Stimulated activated CD8-positive, alpha-beta memory T cell treated with anti-CD3 and anti-CD28 coated beads, Interleukin-2, amount 100 ng/mL, for 1 hour (primary cell): ENCODE data around the gene E2F1.

Source experiments
- DNase-seq, 2 donors: peaks; one replicate each; pipeline ENCODE4 v3.0.0-alpha.2; 2020; ENCODE audit warnings: low read depth in 2 of 2

Gene E2F1

DNA sequence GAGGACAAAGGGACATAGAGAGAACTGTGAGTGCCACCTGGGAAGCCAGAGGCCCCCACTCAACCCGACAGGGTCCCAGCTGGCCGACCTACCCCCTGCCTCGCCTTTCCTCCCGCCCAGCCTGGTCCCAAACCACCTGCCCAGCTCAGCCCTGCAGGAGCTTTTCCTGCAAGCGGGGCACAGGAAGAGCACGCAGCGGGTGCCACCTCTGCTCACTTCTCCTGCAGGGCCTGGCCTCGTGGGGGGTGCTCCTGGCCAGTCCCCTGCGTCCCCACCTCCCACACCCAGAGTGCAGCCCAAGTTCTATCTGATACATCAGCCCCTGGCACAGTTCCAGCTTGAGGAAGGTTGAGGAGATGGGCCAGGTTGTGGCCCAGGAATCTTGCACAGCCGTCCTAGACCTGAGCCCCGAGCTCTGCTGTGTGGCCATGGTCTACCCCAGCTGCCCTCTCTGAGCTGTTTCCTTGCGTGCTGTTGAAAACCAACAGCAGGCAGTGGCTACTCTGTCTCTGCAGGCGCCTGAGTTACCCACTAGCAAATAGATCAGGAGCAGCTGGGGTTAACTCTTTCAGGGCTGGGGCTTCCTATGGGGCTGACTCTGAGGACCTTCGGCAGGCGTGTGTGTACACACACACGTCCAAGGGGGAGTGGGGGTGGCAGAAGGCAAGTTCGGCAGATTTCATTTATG, 13.6 kb downstream of the E2F1 start:
- no peak for DNase-seq

DNA sequence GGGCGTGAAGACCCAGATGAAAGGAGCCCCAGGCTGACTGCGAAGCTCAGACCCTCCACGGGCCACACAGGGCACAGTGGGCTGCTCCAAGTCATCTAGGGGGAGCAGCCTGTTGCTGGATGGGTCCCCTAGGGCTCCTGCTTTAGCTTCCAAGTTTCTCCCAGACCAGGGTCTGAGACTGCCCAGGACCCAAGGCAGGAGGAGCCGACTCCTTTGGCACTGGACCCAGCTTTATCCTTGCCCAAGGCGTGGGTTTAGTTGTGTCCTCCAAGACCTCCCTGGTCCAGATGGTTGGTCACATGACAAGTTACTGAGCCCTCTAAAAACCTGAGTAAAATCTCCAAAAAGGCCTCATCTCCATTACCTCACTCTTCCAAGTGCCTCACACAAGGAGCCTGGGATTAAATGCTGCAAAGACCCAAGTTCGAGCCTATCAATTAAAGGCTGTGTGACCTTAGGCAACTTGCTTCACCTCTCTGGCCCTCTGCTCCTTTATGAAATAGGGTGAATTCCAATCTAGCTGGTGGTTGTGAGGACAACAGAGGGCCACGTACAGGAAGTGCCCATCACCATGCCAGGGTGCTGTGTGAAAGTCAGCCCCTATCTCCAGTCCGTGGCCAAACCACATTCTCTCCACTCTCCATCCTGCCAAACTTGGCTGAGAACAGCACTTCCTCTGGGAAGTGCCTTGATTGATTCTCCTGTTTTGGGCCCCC, 14.5 kb downstream of the E2F1 start:
- no peak for DNase-seq

DNA sequence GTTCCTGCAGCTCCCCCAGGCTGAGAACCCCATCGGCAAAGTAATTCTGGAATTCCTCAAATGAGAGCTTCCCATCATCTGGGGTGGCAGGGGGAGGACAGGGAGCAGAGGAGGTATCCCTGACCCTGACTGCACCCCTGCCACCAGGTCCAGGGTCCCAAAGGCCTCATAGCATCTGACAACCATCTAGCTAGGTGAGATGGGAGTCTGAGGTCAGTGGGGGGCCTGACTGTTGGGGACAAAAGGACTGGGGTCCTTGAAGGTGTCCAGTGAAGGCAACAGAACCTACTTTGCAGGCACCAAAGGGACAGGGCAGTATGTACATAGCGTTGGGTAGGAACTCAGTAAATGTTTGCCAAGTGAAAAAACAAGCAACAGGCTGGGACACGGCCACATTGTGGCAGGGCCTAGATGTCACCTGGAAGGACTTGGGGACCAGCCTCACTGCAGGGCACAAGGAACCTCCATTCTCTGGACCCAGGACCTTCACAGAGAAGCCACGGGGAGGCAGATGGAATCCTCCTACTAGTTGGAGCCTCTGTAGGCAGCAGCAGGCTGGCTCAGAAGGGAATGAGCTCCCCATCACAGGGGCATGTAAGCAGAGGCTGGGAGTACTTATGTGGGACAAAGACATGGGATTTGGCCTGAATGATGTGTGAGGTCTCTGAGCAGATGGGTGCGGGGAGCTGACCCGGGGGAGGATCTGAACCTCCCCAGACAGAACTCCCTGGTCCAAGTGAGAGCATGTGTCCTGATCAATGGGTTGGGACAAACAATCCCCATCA, 15.3 kb downstream of the E2F1 start:
- DNase-seq, result no peak

DNA sequence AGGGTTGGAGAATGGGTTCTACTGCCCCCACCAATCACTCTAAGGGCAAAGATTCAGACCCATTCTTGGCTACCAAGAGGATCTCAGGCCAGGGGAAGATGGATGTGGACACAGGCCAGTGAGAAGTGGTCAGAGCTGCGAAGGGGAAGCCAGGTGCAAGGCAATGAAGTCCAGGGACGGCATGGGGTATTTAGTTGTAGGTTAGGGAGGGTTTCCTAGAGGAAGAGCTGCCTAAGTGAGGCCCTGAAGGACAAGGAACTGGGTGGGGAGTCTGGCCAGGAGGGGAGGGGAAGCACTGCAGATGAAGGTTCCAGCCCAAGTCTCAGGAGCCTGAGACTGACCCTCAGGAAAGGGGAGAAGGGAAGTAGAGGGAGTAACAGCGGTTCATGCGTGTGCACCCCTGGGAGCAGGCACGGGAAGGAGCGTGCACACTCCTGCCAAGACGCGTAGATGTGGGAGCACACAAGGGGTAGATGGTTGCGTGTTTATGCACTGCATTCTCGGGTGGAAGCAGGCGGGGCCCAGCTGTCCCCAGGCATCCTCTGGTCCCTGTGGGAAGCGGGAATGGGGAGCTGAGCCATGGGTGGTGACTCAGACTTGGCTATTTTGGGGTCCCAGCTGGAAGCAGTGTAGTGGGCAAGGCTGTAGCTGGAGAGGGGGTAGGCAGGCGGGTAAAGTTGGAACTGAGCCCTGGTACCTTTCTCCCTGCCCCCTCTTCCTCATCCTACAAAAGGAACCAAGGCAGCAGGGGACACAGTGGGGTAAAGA, 16.1 kb downstream of the E2F1 start:
- no peak for DNase-seq

DNA sequence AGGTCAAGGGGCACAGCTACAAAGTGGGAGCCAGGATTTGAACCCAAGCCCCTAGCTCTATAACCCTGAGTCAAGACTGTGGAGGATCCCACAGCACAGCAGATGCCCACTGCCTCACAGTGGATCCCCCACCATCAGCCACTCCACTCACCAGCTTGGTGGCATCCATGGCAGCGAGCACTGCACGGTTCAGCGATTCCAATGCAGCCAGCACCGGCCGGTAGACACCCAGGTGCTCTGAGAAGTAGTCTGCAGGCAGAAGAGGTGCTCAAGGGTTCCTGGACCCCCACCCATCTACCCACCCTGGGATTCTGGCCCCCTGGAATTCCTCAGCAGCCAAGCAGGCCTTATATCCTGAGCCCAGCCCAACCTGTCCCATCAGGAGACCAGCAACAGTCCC, 17.0 kb downstream of the E2F1 start:
- DNase-seq, result no peak

DNA sequence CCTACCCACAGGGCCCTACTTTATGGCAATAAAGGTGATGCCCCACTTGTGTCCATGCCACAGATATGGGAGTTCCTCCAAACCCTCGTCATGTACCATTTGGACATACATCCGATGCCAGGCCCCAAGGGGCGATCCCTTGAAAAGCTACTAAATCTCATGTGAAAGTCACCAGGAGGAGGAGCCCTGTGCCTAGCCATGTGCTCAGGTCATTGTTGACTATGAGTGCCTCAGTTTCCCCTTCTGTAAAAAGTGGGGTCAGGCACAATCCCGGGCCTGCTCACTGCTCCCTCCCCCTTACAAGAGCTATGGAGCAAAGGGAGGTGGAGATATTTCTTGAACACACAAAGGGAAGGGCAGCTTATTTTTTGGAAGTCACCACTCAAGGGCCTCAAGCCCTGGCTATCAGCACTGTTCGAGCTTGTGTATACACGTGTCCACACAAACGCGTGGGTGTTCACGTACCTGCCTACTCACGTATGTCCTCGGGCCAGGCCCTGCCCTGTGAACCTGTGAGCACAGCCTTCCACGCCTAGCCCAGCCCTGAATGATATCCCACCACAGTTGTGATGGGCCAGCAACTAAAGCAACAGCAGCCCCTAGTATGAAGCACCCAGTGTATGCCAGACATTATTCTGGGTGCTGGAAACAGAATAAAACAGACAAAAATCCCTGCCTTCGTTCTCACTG, 17.6 kb downstream of the E2F1 start:
- no peak for DNase-seq

DNA sequence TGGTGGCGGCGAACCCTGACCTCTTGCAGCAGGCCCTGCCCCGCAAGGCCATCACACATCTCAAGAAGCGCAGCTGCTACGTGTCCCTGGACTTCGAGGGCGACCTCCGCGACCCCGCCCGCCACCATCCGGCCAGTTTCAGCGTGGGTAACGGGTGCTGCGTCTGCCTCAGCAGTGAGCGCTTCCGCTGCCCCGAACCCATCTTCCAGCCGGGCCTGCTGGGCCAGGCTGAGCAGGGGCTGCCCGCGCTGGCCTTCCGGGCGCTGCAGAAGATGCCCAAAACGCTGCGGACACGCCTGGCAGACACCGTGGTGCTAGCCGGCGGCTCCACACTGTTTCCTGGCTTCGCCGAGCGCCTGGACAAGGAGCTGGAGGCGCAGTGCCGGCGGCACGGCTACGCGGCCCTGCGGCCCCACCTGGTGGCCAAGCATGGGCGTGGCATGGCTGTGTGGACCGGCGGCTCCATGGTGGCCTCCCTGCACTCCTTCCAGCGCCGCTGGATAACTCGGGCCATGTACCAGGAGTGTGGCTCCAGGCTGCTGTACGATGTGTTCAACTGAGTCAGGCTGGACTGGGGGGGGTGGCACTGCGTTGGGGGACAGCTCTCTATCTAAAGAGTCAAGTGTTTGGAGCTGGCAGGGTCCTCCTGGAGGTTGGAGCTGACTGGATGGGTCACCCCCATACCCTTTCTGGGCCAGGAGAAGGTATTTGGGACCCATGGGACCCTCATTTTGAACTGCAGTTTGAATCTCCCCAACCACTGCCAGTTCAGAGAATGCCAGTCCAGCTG, 18.3 kb downstream of the E2F1 start:
- peak; percentile 60 to 62 for DNase-seq

DNA sequence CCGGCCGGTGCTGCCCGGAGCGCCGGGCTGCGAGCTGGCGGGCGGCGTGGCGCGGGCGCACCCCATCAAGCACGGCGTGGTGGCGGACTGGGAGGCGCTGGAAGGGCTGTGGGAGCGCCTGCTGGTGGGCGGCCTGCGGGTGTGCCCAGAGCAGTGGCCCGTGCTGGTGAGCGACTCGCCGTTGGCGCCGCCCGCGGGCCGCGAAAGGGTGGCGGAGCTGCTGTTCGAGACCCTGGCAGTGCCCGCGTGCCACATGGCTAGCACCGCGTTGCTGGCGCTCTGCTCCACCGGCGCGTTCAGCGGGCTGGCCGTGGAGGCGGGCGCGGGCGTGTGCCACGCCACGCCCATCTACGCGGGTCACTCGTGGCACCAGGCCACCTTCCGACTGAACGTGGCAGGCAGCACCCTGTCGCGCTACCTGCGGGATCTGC, 18.9 kb downstream of the E2F1 start:
- no peak for DNase-seq

DNA sequence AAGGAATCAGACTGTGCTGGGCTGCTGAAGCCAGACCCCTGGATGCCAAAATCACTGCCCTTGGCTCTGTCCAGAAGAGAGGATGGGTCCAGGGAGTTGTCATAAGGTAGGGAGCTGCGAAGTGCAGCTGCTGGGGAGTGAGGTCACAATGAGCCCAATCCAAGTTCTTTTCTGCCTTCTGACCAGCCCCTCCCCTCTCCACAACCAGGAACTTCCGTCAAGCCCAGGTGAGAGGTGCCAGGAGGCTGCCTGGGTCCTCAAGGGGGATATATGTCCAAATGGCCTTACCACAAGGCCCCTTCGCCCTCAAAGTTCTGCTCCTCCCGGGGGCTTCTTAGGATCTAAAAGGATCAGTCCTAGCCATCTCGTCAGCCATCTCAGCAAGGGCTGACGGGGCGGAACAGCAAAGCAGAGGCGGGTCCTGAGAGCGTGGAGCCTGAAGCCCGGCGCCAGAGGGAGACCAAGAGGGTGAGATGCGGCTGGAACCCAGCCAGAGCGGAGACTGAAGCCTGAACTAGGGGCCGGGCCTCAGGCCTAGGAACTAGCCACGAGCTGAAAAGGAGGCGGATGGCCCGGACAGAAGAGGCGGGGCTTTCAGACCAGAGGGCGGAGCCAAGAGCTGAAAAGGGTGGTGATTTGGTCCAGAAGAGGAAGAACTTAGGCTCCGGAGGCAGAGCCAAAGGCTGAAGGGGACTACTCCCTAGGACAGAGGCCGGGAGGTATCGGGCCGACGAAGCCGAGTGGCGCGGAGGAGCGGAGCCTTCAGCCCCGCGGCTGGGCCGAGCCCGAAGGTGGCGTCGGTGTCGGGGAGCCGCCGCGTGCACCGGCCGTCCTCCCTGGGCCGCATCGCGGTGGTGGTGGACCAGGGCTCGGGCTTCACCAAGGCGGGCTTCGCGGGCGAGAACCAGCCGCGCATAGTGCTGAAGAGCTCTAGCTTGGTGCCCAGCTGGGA, 19.6 kb downstream of the E2F1 start, which contains the start of gene ACTL10:
Gene ACTL10, plus strand, starts transcription at position 651 of the 952 bp plus-strand sequence. CDS start 555 bp downstream, outside the sequence.
- DNase-seq, result peak; percentile 57 to 67

DNA sequence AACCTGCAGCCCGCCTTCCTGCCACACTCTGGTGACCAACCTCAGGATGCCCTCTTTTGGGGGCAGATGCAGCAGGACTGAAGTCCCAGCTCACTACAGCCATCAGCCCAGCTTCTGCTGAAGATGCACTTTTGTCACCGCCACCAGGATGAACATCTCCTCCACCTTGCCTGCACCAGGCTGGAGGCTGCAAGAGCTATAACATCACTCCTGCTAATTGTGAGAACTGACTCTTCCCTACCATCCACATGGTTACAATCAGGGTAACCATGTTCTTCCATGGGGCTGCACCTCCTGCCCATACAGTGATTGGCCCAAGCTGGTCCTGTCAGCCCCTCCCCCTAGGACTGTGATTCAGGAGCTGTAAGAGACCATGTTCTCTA, 21.4 kb downstream of the E2F1 start:
- DNase-seq, result no peak

DNA sequence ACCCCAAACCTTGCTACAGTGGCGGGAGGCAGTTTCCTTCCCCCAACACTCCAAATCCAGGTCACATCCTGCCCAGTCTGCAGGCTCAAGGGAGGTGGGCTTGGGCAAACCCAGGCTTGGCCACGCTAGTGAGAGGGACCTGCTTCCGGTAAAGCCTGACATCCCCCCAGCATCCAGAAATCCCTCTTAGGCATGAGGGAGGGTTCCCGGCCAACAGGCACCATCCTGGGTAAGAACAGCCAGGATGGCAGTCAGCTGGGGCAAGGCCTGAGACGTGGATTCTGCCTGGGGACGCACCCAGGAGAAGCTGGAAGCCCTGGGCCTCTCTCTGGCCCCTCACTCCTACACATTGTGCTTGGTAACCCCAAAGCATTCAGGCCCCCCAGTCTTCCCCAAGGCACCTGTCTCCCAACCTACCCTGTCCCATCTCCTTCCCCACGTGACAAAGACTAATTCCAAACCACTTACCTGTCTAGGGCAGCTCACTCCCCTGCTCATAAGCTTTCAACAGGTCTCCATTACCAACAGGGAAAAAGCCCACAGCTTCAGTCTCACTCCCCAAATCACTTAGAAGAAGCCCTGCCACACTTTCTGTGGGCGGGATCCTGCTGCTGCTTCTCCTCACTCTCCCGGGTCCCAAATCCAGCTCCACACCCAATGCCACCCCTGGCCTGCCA, 22.0 kb downstream of the E2F1 start:
- DNase-seq, result no peak

DNA sequence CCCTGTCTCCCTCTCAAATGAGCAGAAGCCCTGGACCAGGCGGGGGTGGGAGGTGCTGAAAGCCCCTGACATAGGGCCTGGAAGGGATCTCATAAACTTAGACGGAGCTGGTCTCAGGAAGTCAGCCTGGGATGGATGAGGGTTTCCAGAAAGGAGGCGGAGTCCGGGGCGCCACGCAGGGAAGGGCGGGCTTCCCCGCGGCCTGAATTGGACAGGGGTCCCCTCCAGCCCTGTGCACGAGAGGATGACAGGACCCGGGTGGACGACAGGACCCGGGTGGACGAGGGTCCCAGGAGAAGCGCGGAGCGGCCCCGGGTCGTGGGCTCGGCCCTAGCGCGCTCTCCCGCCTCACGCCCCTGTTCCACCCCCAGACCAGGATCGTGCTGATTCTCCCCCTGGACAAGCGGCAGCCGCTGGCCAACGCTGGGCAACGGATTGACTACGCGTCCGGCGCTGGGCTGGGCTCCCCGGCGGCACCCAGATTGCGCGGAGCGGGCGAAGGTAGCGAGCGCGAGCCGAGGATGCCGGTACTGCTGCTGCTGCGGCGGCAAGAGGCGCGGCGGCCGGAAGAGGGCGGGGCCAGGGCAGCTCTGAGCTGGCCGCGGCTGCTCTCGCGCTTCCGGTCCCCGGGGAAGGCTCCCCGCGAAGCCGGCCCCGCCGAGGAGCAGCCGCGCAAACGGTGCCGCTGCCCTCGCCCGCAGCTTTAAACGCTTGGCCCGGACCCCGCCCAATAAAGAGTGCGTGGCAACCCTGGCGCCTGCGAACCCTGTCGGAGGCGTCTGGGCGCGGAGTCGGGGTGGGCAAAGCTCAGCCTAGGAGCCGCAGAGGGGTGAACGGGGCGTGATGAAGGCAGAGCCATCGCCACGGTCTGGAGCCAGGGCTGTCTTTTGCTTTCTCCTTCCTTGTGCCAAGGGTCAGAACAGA, 22.8 kb downstream of the E2F1 start:
- peak; percentile 63 to 67 for DNase-seq

DNA sequence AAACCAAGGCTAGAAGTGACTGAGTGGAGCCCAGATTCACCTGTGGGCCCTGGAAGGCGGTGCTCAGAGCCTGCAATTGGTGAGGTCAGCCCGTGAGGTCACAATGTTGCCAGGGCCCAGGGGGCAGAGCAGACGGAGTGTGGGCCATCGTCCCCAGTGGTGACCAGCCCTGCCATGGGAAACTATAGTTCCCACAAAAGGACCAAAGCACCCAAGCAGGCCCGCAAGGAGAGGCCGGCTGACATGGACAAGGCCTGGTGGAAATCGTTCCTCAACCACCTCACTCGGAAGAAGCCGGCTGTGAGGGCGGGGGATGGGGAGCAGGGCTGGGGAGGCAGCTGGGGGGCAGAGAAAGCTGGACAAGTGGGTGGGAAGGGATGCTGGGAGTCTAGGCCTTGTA, 24.0 kb downstream of the E2F1 start, which contains the start of gene C20orf144:
Gene C20orf144, plus strand, starts transcription at position 156 of the 400 bp plus-strand sequence. Its CDS starts 19 bp downstream, at position 175.
- DNase-seq, result no peak

DNA sequence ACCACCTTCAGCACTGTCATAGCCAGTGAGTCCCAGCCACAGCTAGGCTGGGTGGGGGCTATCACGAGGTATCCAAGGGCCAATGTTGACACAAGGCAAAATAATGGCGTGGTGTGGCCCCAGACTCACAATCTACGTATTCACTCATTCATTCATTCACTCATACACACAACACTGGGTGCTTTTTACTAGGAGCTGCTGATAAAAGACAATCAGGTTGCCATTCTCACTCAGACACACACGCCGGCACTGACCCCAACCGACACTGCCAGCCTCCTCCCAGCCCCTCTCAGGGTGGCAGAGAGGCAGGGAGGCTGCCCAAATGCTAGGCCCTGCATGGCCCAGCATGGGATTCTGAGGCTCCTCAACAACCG, 25.5 kb downstream of the E2F1 start:
- no peak for DNase-seq

DNA sequence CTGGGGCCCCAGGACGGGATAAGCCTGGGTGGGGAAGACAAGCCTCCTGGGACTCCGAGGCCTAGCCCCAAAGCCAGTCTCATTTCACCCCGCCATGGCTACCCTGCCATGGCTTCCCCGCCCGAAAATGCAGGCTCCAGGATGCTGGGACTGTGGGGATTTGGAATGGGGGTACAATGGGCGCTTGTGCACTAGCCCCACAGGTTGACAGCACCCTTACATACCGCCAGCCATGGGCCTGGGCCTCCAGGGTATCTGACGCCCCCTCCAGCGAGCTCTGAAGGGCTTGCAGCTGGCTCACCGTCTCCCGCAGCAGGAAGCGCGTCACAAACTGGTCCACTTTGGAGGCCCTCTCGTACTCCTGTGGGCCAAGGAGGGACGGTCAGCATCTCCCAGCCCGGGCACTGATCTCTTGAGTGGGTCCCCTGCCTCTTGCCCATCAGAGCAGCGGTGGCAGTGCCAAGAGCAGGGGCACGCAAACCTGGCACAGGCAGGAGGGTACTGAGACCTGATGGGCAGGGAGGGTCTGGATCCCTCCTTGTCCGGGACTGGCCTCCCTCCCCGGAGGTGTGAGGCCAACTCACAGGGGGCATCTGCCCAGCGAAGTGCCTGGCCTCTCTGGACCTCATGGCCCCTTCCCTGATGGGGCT, 26.0 kb downstream of the E2F1 start:
- DNase-seq, result no peak

DNA sequence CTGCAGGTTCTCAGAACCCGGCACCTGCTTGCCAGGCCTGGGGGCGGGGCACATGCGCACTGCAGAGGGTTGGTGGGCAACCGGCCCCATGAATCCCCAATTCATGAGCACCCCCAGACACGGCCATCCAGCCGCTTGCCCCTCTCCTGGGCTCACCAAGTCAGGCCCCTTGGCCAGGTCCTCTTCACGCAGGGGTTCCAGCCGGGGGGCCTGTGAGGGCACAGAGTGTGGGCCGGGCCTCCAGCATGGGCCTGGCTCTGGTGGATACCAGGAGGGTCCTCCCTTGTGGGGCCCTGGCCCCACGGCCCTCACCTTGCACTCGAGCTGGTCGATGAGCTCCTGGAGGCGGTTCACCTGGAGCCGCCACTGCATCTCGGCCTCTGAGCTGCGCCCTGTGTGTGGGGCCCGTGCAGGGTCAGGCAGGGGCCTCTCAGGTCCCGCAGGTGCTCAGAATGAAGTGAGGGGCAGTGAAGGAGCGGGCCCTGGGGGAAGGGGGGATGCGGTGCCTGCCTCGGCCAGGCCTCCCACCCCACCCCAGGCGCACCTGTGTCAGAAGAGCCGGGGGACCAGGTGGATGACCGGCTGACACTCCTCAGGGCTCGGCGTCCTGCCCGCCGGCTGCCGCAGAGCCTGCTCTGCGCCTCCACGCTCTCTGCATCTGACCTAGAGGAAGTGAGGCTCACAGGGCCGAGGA, 26.7 kb downstream of the E2F1 start:
- DNase-seq, result no peak
